SK-N-MC (cell line): ENCODE measurements around the gene TAPBPL.

ENCODE experiments used
- EZH2 ChIP-seq: fragments of 200-600 bp; sonication (generic); IDR thresholded peaks from one replicate; pipeline ENCODE4 v1.6.1; 2017; ENCODE audit warnings: antibody characterized with exemption
- FOXP2 ChIP-seq: optimal IDR thresholded peaks from 2 replicates; pipeline ENCODE3; 2011; ENCODE audit warnings: mild to moderate bottlenecking, moderate library complexity; ENCODE audit not compliant: insufficient read depth; ENCODE audit errors: extremely low read length, control extremely low read depth
- POLR2AphosphoS5 ChIP-seq: IDR thresholded peaks from 2 replicates; pipeline ENCODE4 v1.6.1; 2012; ENCODE audit warnings: mild to moderate bottlenecking, low read depth, low read length, borderline replicate concordance

GRCh38 chr12:6423267-6424007 lies 28.4 kb upstream of the TAPBPL start:
- TF ChIP-seq EZH2 (no peak), POLR2AphosphoS5 (no peak), FOXP2 (no peak)
